GM12878 (cell line): ENCODE measurements around the gene RIOX2. TPM values are rescaled to one million over a fixed set of nuclear protein-coding genes. Genes with fewer than 3 reads are reported as not detected.

Experiments
- ATAC-seq: fragments of 200-7000 bp; cut with Tn5 transposase; 3 replicates; pipeline ENCODE4 v1.9.1; 2020; ENCODE audit warnings: mild to moderate bottlenecking, moderate library complexity
- BruUV-seq: library from RNA; stranded (reverse); fragments of 400-500 nt; replicated peaks from 2 replicates; lab custom pipeline; 2021; lab: Mats Ljungman, UMichigan
- CTCF ChIA-PET: fragments of 300-600 bp; sonication (Branson Sonifier 250); formaldehyde crosslinking; extraction: SDS; loops from one replicate; lab custom pipeline; 2021; ENCODE audit warnings: inconsistent platforms; lab: Yijun Ruan, JAX
- POLR2A ChIA-PET: fragments of 350-600 bp; formaldehyde crosslinking; extraction: SDS; loops from one replicate; lab custom pipeline; 2021; ENCODE audit warnings: inconsistent platforms; lab: Charles Lee
- RAD21 ChIA-PET: fragments of 300-600 bp; sonication (Branson Sonifier 250); formaldehyde crosslinking; loops from one replicate; lab custom pipeline; 2023; ENCODE audit warnings: antibody characterized with exemption; ENCODE audit not compliant: unreplicated experiment; lab: Charles Lee
- SMC1A ChIA-PET: fragments of 300-600 bp; sonication (Branson Sonifier 250); formaldehyde crosslinking; loops from one replicate; lab custom pipeline; 2023; ENCODE audit not compliant: unreplicated experiment, uncharacterized antibody; lab: Charles Lee
- DNase-seq: peaks from one replicate; pipeline ENCODE4 v3.0.0-alpha.2; 2011; ENCODE audit warnings: low read depth, low spot score
- FAIRE-seq: peaks from 3 replicates; lab custom pipeline; 2011; peaks lifted over from hg19 to GRCh38; lab: Jason Lieb, UNC
- H2AFZ ChIP-seq: 2 replicates; pipeline ENCODE4 v1.6.0; 2011; ENCODE audit warnings: low read depth, low read length, control low read depth; ENCODE audit not compliant: control insufficient read depth
- H3K27ac ChIP-seq: 2 replicates; pipeline ENCODE4 v1.5.1; 2011; ENCODE audit warnings: control low read depth; ENCODE audit not compliant: control insufficient read depth, insufficient read depth
- H3K27me3 ChIP-seq, 2 experiments: replicated peaks in 1 of 2; 2 replicates each; pipeline versions ENCODE4 v1.6.0 to v1.6.1; 2011; ENCODE audit warnings: low read length in 1 of 2; ENCODE audit not compliant: control insufficient read depth in 2 of 2, insufficient read depth in 2 of 2
- H3K36me3 ChIP-seq, 2 experiments: 2 replicates each; pipeline ENCODE4 v1.5.1; 2011; ENCODE audit warnings: low read length in 1 of 2; ENCODE audit not compliant: control insufficient read depth in 2 of 2, insufficient read depth in 2 of 2
- H3K4me1 ChIP-seq: 2 replicates; pipeline ENCODE4 v1.6.1; 2011; ENCODE audit warnings: mild to moderate bottlenecking, low read length, moderate library complexity, mixed read lengths; ENCODE audit not compliant: control insufficient read depth, insufficient read depth
- H3K4me2 ChIP-seq: 2 replicates; pipeline ENCODE4 v1.6.0; 2011; ENCODE audit warnings: control low read depth; ENCODE audit not compliant: control insufficient read depth, insufficient read depth
- H3K4me3 ChIP-seq: fragments of 200-600 bp; sonication (generic); 2 replicates; pipeline ENCODE4 v1.5.1; 2016
- H3K79me2 ChIP-seq: 2 replicates; pipeline ENCODE4 v1.6.0; 2011; ENCODE audit warnings: low read length; ENCODE audit not compliant: control insufficient read depth, insufficient read depth
- H3K9ac ChIP-seq: 2 replicates; pipeline ENCODE4 v1.8.0; 2011; ENCODE audit warnings: low read length, control low read depth, mixed read lengths; ENCODE audit not compliant: control insufficient read depth, insufficient read depth
- H3K9me3 ChIP-seq: replicated peaks from 3 replicates; pipeline ENCODE4 v1.5.1; 2011; ENCODE audit warnings: mild to moderate bottlenecking, low read length; ENCODE audit not compliant: control insufficient read depth, insufficient read depth
- H4K20me1 ChIP-seq: 2 replicates; pipeline ENCODE4 v1.6.0; 2011; ENCODE audit not compliant: control insufficient read depth, insufficient read depth
- CBFB ChIP-seq: IDR thresholded peaks from 2 replicates; pipeline ENCODE4 v1.6.1; 2016; ENCODE audit warnings: antibody characterized with exemption, low read depth
- CBX3 ChIP-seq: fragments of 200-600 bp; sonication (generic); IDR thresholded peaks from 2 replicates; pipeline ENCODE4 v1.6.1; 2016; ENCODE audit warnings: low read depth, borderline replicate concordance
- CTCF ChIP-seq, 3 experiments: IDR thresholded peaks in 2 of 3; conservative IDR thresholded peaks in 1 of 3; 2 replicates each; pipeline ENCODE4 v1.5.1; 2011; ENCODE audit warnings: low read depth in 3 of 3, low read length in 3 of 3, mild to moderate bottlenecking in 3 of 3, control low read depth in 2 of 3, moderate library complexity in 2 of 3, inconsistent platforms in 1 of 3, mixed read lengths in 1 of 3; ENCODE audit not compliant: control insufficient read depth in 2 of 3, insufficient read depth in 1 of 3; ENCODE audit errors: extremely low read depth in 1 of 3
- IKZF2 ChIP-seq, 2 experiments: fragments of 450-650 bp; IDR thresholded peaks; 2 replicates each; pipeline ENCODE4 v1.6.1; 2017; ENCODE audit warnings: mild to moderate bottlenecking in 2 of 2, moderate library complexity in 2 of 2
- KLF5 ChIP-seq: fragments of 450-650 bp; IDR thresholded peaks from 2 replicates; pipeline ENCODE4 v1.6.1; 2014; ENCODE audit warnings: mild to moderate bottlenecking; ENCODE audit not compliant: partially characterized antibody
- MEF2B ChIP-seq: fragments of 450-650 bp; IDR thresholded peaks from 2 replicates; pipeline ENCODE4 v1.6.1; 2018; ENCODE audit warnings: mild to moderate bottlenecking, moderate library complexity; ENCODE audit not compliant: partially characterized antibody, poor library complexity, severe bottlenecking
- POLR2AphosphoS5 ChIP-seq: IDR thresholded peaks from 2 replicates; pipeline ENCODE4 v1.6.1; 2011; ENCODE audit warnings: mild to moderate bottlenecking, low read length, inconsistent platforms
- SKIL ChIP-seq: fragments of 450-650 bp; IDR thresholded peaks from 2 replicates; pipeline ENCODE4 v1.6.1; 2017; ENCODE audit warnings: mild to moderate bottlenecking, low read depth, inconsistent platforms; ENCODE audit not compliant: poor library complexity, severe bottlenecking
- TCF12 ChIP-seq: IDR thresholded peaks from 2 replicates; pipeline ENCODE4 v1.6.1; 2011; ENCODE audit warnings: low read depth, mild to moderate bottlenecking, low read length
- ZNF207 ChIP-seq: fragments of 450-650 bp; IDR thresholded peaks from 2 replicates; pipeline ENCODE4 v1.6.1; 2014; ENCODE audit warnings: antibody characterized with exemption, mild to moderate bottlenecking, borderline replicate concordance
- ZNF622 ChIP-seq: fragments of 450-650 bp; IDR thresholded peaks from 2 replicates; pipeline ENCODE4 v1.6.1; 2017; ENCODE audit warnings: mild to moderate bottlenecking, inconsistent platforms
- ZNF687 ChIP-seq: fragments of 450-650 bp; IDR thresholded peaks from 2 replicates; pipeline ENCODE4 v1.6.1; 2017; ENCODE audit warnings: mild to moderate bottlenecking, moderate library complexity
- in situ Hi-C: fragments of 300-500 bp; cut with MboI; formaldehyde crosslinking; loops from 9 replicates; pipeline ENCODE4 v1.14.3; 2018; ENCODE audit warnings: mixed read lengths
- intact Hi-C: fragments of 100-400 bp; cut with micrococcal nuclease; formaldehyde crosslinking; loops from one replicate; pipeline ENCODE4 v1.14.2; 2022; ENCODE audit not compliant: unreplicated experiment
- polyA plus RNA-seq, 11 experiments: library from polyadenylated mRNA; depleted of rRNA in 4 of 11; unstranded in 6 of 11; stranded (reverse) in 5 of 11; fragments of >200 nt; fragmentation: Nextera tagmentation in 4 of 11; fragmentation: Illumina TruSeq in 1 of 11; extraction: Ambion mirVana in 4 of 11; extraction: Trizol in 1 of 11; gene quantifications; 1 replicate in 1 of 11; 2 replicates in 10 of 11; pipeline versions ENCODE4 v1.2.1 to v1.2.3, GENCODE V29; 2011 to 2016; ENCODE audit warnings: inconsistent platforms in 2 of 11, missing spikeins in 2 of 11, low read depth in 1 of 11
- total RNA-seq, 4 experiments: library from RNA; depleted of rRNA in 3 of 4; stranded (reverse); fragments of >200 nt in 3 of 4; fragmentation: Illumina TruSeq in 1 of 4; extraction: Trizol in 1 of 4; gene quantifications; 2 replicates each; pipeline versions ENCODE4 v1.2.1 to v1.2.3, GENCODE V29; 2013 to 2021

RIOX2 gene
- total and polyA plus RNA-seq, 10 of the 15 experiments (the other 5 are each of a cell fraction or from before 2014, with no cell fraction given) = 24.1 to 52.6 (median 44.0) TPM

- Histone ChIP-seq H3K27ac (no peak overlapping the region), H3K4me1 (no peaks in the 10 kb centered on the region), H3K27me3 (no peaks in the 10 kb centered on the region), H3K4me3 (no peak overlapping the region), H4K20me1 (no peaks in the 10 kb centered on the region), H3K4me2 (no peak overlapping the region), H2AFZ (no peak overlapping the region), H3K9me3 (no peaks in the 10 kb centered on the region), H3K79me2 (no peaks in the 10 kb centered on the region), H3K9ac (no peak overlapping the region), H3K36me3 (no peaks in the 10 kb centered on the region; a peak in 1 of 4 replicates)
- RAD21 ChIA-PET = no interaction called here
- FAIRE-seq (no peak), ATAC-seq (no peak), DNase-seq (no peak)
- intact Hi-C loops (no loop called here), in situ Hi-C loops (no loop called here)
- POLR2A ChIA-PET = no interaction called here
- TF ChIP-seq IKZF2 (IDR thresholded peaks at IDR 0.05) (no peak), TCF12 (no peak), CBX3 (no peak), SKIL (no peak), CTCF (IDR thresholded peaks at IDR 0.05 in 2 of 3, conservative IDR thresholded peaks at IDR 0.05 in 1 of 3; ENCODE audit: control insufficient read depth in 2 of 3, extremely low read depth in 1 of 3, insufficient read depth in 1 of 3, low read depth in 3 of 3, low read length in 3 of 3) (no peak), POLR2AphosphoS5 (no peak), ZNF687 (no peak), ZNF622 (no peak), ZNF207 (no peak), MEF2B (no peak), CBFB (no peak), KLF5 (no peak)
- SMC1A ChIA-PET = interaction anchor here (0.6 kb wide), 1 partner anchor 40 kb away, joined by 3 read pairs; no protein-coding TSS in a partner anchor
- BruUV-seq = no TSS peak
- CTCF ChIA-PET = no interaction called here
Measured at GRCh38 chr3:97927704-97928103, 44.5 kb downstream of the RIOX2 start.
